GM18505 (cell line): Measurements from ENCODE around the gene TMEM242.

Experiments used
- ATAC-seq: cut with Tn5 transposase; IDR thresholded peaks from one replicate; pipeline ENCODE4 v1.9.1; 2021; ENCODE audit not compliant: unreplicated experiment
- POLR2A ChIP-seq: IDR thresholded peaks from 4 replicates; pipeline ENCODE4 v1.6.1; 2011; ENCODE audit warnings: borderline replicate concordance; ENCODE audit not compliant: insufficient read depth, insufficient read length; ENCODE audit errors: extremely low read depth

Gene TMEM242

GRCh38 chr6:157265186-157265585, 58.1 kb downstream of the TMEM242 start:
- TF ChIP-seq POLR2A: no peak
- ATAC-seq: no peak

- no peak for ATAC-seq
- no peak for TF ChIP-seq POLR2A
These were observed 58.6 kb downstream of the TMEM242 start for GRCh38 chr6:157264701-157265100.

- no peak for TF ChIP-seq POLR2A
- no peak for ATAC-seq
These were observed 59.4 kb downstream of the TMEM242 start for GRCh38 chr6:157263881-157264397.

GRCh38 chr6:157263146-157263545, 60.2 kb downstream of the TMEM242 start:
- TF ChIP-seq POLR2A: no peak
- ATAC-seq: no peak

GRCh38 chr6:157261606-157262005, 61.7 kb downstream of the TMEM242 start:
- TF ChIP-seq POLR2A: no peak
- ATAC-seq: no peak

- ATAC-seq: no peak
- TF ChIP-seq POLR2A: no peak
These were observed 62.4 kb downstream of the TMEM242 start for GRCh38 chr6:157260735-157261410.

GRCh38 chr6:157259443-157259842, 63.9 kb downstream of the TMEM242 start:
- no peak for TF ChIP-seq POLR2A
- ATAC-seq: no peak

- TF ChIP-seq POLR2A: no peak
- no peak for ATAC-seq
These were observed 64.4 kb downstream of the TMEM242 start for GRCh38 chr6:157258878-157259277.

- ATAC-seq: no peak
- TF ChIP-seq POLR2A: no peak
These were observed 68.2 kb downstream of the TMEM242 start for GRCh38 chr6:157255079-157255478.

GRCh38 chr6:157254538-157254937, 68.8 kb downstream of the TMEM242 start:
- ATAC-seq: no peak
- no peak for TF ChIP-seq POLR2A

GRCh38 chr6:157253699-157254098, 69.6 kb downstream of the TMEM242 start:
- ATAC-seq: no peak
- no peak for TF ChIP-seq POLR2A

GRCh38 chr6:157253017-157253416, 70.3 kb downstream of the TMEM242 start:
- ATAC-seq: no peak
- TF ChIP-seq POLR2A: no peak

- no peak for TF ChIP-seq POLR2A
These were observed 71.6 kb downstream of the TMEM242 start for GRCh38 chr6:157251586-157252247.

GRCh38 chr6:157249826-157250225, 73.5 kb downstream of the TMEM242 start:
- no peak for ATAC-seq
- TF ChIP-seq POLR2A: no peak

More at GRCh38 chr6:157251586-157252247, 71.6 kb downstream of the TMEM242 start:
- no peak for ATAC-seq
